Activated CD4-positive, alpha-beta T cell treated with anti-CD3 and anti-CD28 coated beads, Interleukin-2, amount 50 U/mL, for 16 hours (primary cell): ENCODE data around the gene DOP1B.
A peak's percentile ranks its signal among the peaks of the same experiment; 100 is the strongest.
"Not testable (repeated sequence)": the region's sequence is repeated elsewhere in the genome, so short reads cannot be mapped to it uniquely, and the experiment has no call there.

Experiments used
- DNase-seq: peaks from one replicate; pipeline ENCODE4 v3.0.0-alpha.2; 2020

The DOP1B gene

GRCh38 chr21:36174780-36175179 lies 18.2 kb downstream of the DOP1B start:
- no peak for DNase-seq

GRCh38 chr21:36175771-36176565 lies 19.3 kb downstream of the DOP1B start:
- no peak for DNase-seq

GRCh38 chr21:36178349-36178748 lies 21.7 kb downstream of the DOP1B start:
- no peak for DNase-seq

GRCh38 chr21:36179145-36179544 lies 22.5 kb downstream of the DOP1B start:
- DNase-seq = no peak

- DNase-seq = no peak
Measured at GRCh38 chr21:36180963-36181362, 24.3 kb downstream of the DOP1B start.

GRCh38 chr21:36183144-36183795 lies 26.6 kb downstream of the DOP1B start:
- no peak for DNase-seq

GRCh38 chr21:36184545-36184944 lies 27.9 kb downstream of the DOP1B start:
- no peak for DNase-seq

GRCh38 chr21:36185523-36185922 lies 28.9 kb downstream of the DOP1B start:
- no peak for DNase-seq

GRCh38 chr21:36186081-36186480 lies 29.5 kb downstream of the DOP1B start:
- DNase-seq = no peak

- DNase-seq = no peak
Measured at GRCh38 chr21:36186506-36187399, 30.1 kb downstream of the DOP1B start.

GRCh38 chr21:36188081-36188681 lies 31.6 kb downstream of the DOP1B start:
- no peak for DNase-seq

GRCh38 chr21:36188937-36189336 lies 32.3 kb downstream of the DOP1B start:
- DNase-seq = no peak

- no peak for DNase-seq
Measured at GRCh38 chr21:36190736-36191135, 34.1 kb downstream of the DOP1B start.

GRCh38 chr21:36193200-36193599 lies 36.6 kb downstream of the DOP1B start:
- DNase-seq = no peak

- DNase-seq = no peak
Measured at GRCh38 chr21:36194024-36194423, 37.4 kb downstream of the DOP1B start.

GRCh38 chr21:36195613-36196012 lies 39.0 kb downstream of the DOP1B start:
- no peak for DNase-seq

- no peak for DNase-seq
Measured at GRCh38 chr21:36199021-36199420, 42.4 kb downstream of the DOP1B start.

- not testable (repeated sequence) for DNase-seq
Measured at GRCh38 chr21:36199575-36199974, 43.0 kb downstream of the DOP1B start.

GRCh38 chr21:36200081-36200561 lies 43.5 kb downstream of the DOP1B start:
- no peak for DNase-seq

- DNase-seq = no peak
Measured at GRCh38 chr21:36202726-36203602, 46.3 kb downstream of the DOP1B start.

GRCh38 chr21:36203603-36203889 lies 46.9 kb downstream of the DOP1B start:
- DNase-seq = peak; percentile 75

- no peak for DNase-seq
Measured at GRCh38 chr21:36204980-36205379, 48.4 kb downstream of the DOP1B start.
